GM12878 (cell line): ENCODE results near the gene ADAMTS6. TPM values are rescaled to one million over a fixed set of nuclear protein-coding genes. Genes with fewer than 3 reads are reported as not detected.

Experiments
- ATAC-seq: fragments of 200-7000 bp; cut with Tn5 transposase; 3 replicates; pipeline ENCODE4 v1.9.1; 2020; ENCODE audit warnings: mild to moderate bottlenecking, moderate library complexity
- BruUV-seq: library from RNA; stranded (reverse); fragments of 400-500 nt; replicated peaks from 2 replicates; lab custom pipeline; 2021; lab: Mats Ljungman, UMichigan
- CTCF ChIA-PET: fragments of 300-600 bp; sonication (Branson Sonifier 250); formaldehyde crosslinking; extraction: SDS; loops from one replicate; lab custom pipeline; 2021; ENCODE audit warnings: inconsistent platforms; lab: Yijun Ruan, JAX
- POLR2A ChIA-PET: fragments of 350-600 bp; formaldehyde crosslinking; extraction: SDS; loops from one replicate; lab custom pipeline; 2021; ENCODE audit warnings: inconsistent platforms; lab: Charles Lee
- RAD21 ChIA-PET: fragments of 300-600 bp; sonication (Branson Sonifier 250); formaldehyde crosslinking; loops from one replicate; lab custom pipeline; 2023; ENCODE audit warnings: antibody characterized with exemption; ENCODE audit not compliant: unreplicated experiment; lab: Charles Lee
- SMC1A ChIA-PET: fragments of 300-600 bp; sonication (Branson Sonifier 250); formaldehyde crosslinking; loops from one replicate; lab custom pipeline; 2023; ENCODE audit not compliant: unreplicated experiment, uncharacterized antibody; lab: Charles Lee
- DNase-seq: peaks from one replicate; pipeline ENCODE4 v3.0.0-alpha.2; 2011; ENCODE audit warnings: low read depth, low spot score
- FAIRE-seq: peaks from 3 replicates; lab custom pipeline; 2011; peaks lifted over from hg19 to GRCh38; lab: Jason Lieb, UNC
- H2AFZ ChIP-seq: 2 replicates; pipeline ENCODE4 v1.6.0; 2011; ENCODE audit warnings: low read depth, low read length, control low read depth; ENCODE audit not compliant: control insufficient read depth
- H3K27ac ChIP-seq: 2 replicates; pipeline ENCODE4 v1.5.1; 2011; ENCODE audit warnings: control low read depth; ENCODE audit not compliant: control insufficient read depth, insufficient read depth
- H3K27me3 ChIP-seq, 2 experiments: replicated peaks in 1 of 2; 2 replicates each; pipeline versions ENCODE4 v1.6.0 to v1.6.1; 2011; ENCODE audit warnings: low read length in 1 of 2; ENCODE audit not compliant: control insufficient read depth in 2 of 2, insufficient read depth in 2 of 2
- H3K36me3 ChIP-seq, 2 experiments: 2 replicates each; pipeline ENCODE4 v1.5.1; 2011; ENCODE audit warnings: low read length in 1 of 2; ENCODE audit not compliant: control insufficient read depth in 2 of 2, insufficient read depth in 2 of 2
- H3K4me1 ChIP-seq: 2 replicates; pipeline ENCODE4 v1.6.1; 2011; ENCODE audit warnings: mild to moderate bottlenecking, low read length, moderate library complexity, mixed read lengths; ENCODE audit not compliant: control insufficient read depth, insufficient read depth
- H3K4me2 ChIP-seq: 2 replicates; pipeline ENCODE4 v1.6.0; 2011; ENCODE audit warnings: control low read depth; ENCODE audit not compliant: control insufficient read depth, insufficient read depth
- H3K4me3 ChIP-seq: fragments of 200-600 bp; sonication (generic); 2 replicates; pipeline ENCODE4 v1.5.1; 2016
- H3K79me2 ChIP-seq: 2 replicates; pipeline ENCODE4 v1.6.0; 2011; ENCODE audit warnings: low read length; ENCODE audit not compliant: control insufficient read depth, insufficient read depth
- H3K9ac ChIP-seq: 2 replicates; pipeline ENCODE4 v1.8.0; 2011; ENCODE audit warnings: low read length, control low read depth, mixed read lengths; ENCODE audit not compliant: control insufficient read depth, insufficient read depth
- H3K9me3 ChIP-seq: replicated peaks from 3 replicates; pipeline ENCODE4 v1.5.1; 2011; ENCODE audit warnings: mild to moderate bottlenecking, low read length; ENCODE audit not compliant: control insufficient read depth, insufficient read depth
- H4K20me1 ChIP-seq: 2 replicates; pipeline ENCODE4 v1.6.0; 2011; ENCODE audit not compliant: control insufficient read depth, insufficient read depth
- CREB1 ChIP-seq: IDR thresholded peaks from 2 replicates; pipeline ENCODE4 v1.6.1; 2012; ENCODE audit warnings: low read depth, mild to moderate bottlenecking, inconsistent platforms
- EED ChIP-seq: sonication (generic); IDR thresholded peaks from 2 replicates; pipeline ENCODE4 v1.6.1; 2016; ENCODE audit warnings: antibody characterized with exemption, low read depth
- EZH2 ChIP-seq: IDR thresholded peaks from 2 replicates; pipeline ENCODE4 v1.6.1; 2012; ENCODE audit warnings: low read depth, mild to moderate bottlenecking, control low read depth, inconsistent platforms, low read length, borderline replicate concordance; ENCODE audit not compliant: control insufficient read depth
- HDAC6 ChIP-seq: fragments of 200-600 bp; sonication (generic); IDR thresholded peaks from one replicate; pipeline ENCODE4 v1.8.0; 2017; ENCODE audit warnings: antibody characterized with exemption; ENCODE audit not compliant: unreplicated experiment
- MEF2B ChIP-seq: fragments of 450-650 bp; IDR thresholded peaks from 2 replicates; pipeline ENCODE4 v1.6.1; 2018; ENCODE audit warnings: mild to moderate bottlenecking, moderate library complexity; ENCODE audit not compliant: partially characterized antibody, poor library complexity, severe bottlenecking
- NKRF ChIP-seq: fragments of 450-650 bp; conservative IDR thresholded peaks from 2 replicates; pipeline ENCODE4 v1.6.1; 2017; ENCODE audit warnings: mild to moderate bottlenecking, moderate library complexity
- NR2F1 ChIP-seq: fragments of 450-650 bp; conservative IDR thresholded peaks from 2 replicates; pipeline ENCODE4 v1.6.1; 2017; ENCODE audit warnings: mild to moderate bottlenecking
- PAX5 ChIP-seq: IDR thresholded peaks from 2 replicates; pipeline ENCODE4 v1.6.1; 2011; ENCODE audit warnings: low read depth, low read length, borderline replicate concordance
- POLR2A ChIP-seq: IDR thresholded peaks from 2 replicates; pipeline ENCODE4 v1.6.1; 2011; ENCODE audit warnings: low read depth, mild to moderate bottlenecking, low read length
- SPI1 ChIP-seq: IDR thresholded peaks from 2 replicates; pipeline ENCODE4 v1.6.1; 2011; ENCODE audit warnings: low read depth, mild to moderate bottlenecking, low read length, moderate library complexity, borderline replicate concordance; ENCODE audit not compliant: insufficient read depth
- SRF ChIP-seq, 2 experiments: IDR thresholded peaks; 2 replicates each; pipeline ENCODE4 v1.6.1; 2011; ENCODE audit warnings: low read depth in 2 of 2, low read length in 2 of 2, mild to moderate bottlenecking in 1 of 2, moderate library complexity in 1 of 2
- WGBS: methylation state at CpG from one replicate; pipeline ENCODE4 v1.1.6; 2016; ENCODE audit warnings: low lambda C conversion rate; ENCODE audit not compliant: insufficient replicate concordance, insufficient coverage; ENCODE audit errors: missing lambda C conversion rate; 5-methylcytosine and 5-hydroxymethylcytosine counted together
- in situ Hi-C: fragments of 300-500 bp; cut with MboI; formaldehyde crosslinking; loops from 9 replicates; pipeline ENCODE4 v1.14.3; 2018; ENCODE audit warnings: mixed read lengths
- intact Hi-C: fragments of 100-400 bp; cut with micrococcal nuclease; formaldehyde crosslinking; loops from one replicate; pipeline ENCODE4 v1.14.2; 2022; ENCODE audit not compliant: unreplicated experiment
- polyA plus RNA-seq, 11 experiments: library from polyadenylated mRNA; depleted of rRNA in 4 of 11; unstranded in 6 of 11; stranded (reverse) in 5 of 11; fragments of >200 nt; fragmentation: Nextera tagmentation in 4 of 11; fragmentation: Illumina TruSeq in 1 of 11; extraction: Ambion mirVana in 4 of 11; extraction: Trizol in 1 of 11; gene quantifications; 1 replicate in 1 of 11; 2 replicates in 10 of 11; pipeline versions ENCODE4 v1.2.1 to v1.2.3, GENCODE V29; 2011 to 2016; ENCODE audit warnings: inconsistent platforms in 2 of 11, missing spikeins in 2 of 11, low read depth in 1 of 11
- total RNA-seq, 4 experiments: library from RNA; depleted of rRNA in 3 of 4; stranded (reverse); fragments of >200 nt in 3 of 4; fragmentation: Illumina TruSeq in 1 of 4; extraction: Trizol in 1 of 4; gene quantifications; 2 replicates each; pipeline versions ENCODE4 v1.2.1 to v1.2.3, GENCODE V29; 2013 to 2021
- TF ChIP-seq, protein P1 (sequence below): IDR thresholded peaks from 2 replicates; pipeline ENCODE4 v1.6.1; 2011; ENCODE audit warnings: mild to moderate bottlenecking, low read depth, low read length, moderate library complexity; ENCODE audit not compliant: insufficient replicate concordance
- TF ChIP-seq, protein P2 (sequence below): IDR thresholded peaks from 2 replicates; pipeline ENCODE4 v1.6.1; 2012; ENCODE audit warnings: low read depth, low read length, improper control_type of control experiment
- TF ChIP-seq, protein P3 (sequence below): IDR thresholded peaks from 2 replicates; pipeline ENCODE4 v1.6.1; 2011; ENCODE audit warnings: low read depth, mild to moderate bottlenecking, low read length, moderate library complexity, borderline replicate concordance; ENCODE audit errors: extremely low read depth
- TF ChIP-seq, protein P4 (sequence below): fragments of 450-650 bp; IDR thresholded peaks from 2 replicates; pipeline ENCODE4 v1.6.1; 2017; ENCODE audit warnings: antibody characterized with exemption, mild to moderate bottlenecking, moderate library complexity

The ADAMTS6 gene
- total and polyA plus RNA-seq, 10 of the 15 experiments (the other 5 are each of a cell fraction or from before 2014, with no cell fraction given) = 1.1 to 12.3 (median 6.5) TPM

GRCh38 chr5:65481635-65482295, at the start of gene ADAMTS6 (continued):
- TF ChIP-seq, protein P1, sequence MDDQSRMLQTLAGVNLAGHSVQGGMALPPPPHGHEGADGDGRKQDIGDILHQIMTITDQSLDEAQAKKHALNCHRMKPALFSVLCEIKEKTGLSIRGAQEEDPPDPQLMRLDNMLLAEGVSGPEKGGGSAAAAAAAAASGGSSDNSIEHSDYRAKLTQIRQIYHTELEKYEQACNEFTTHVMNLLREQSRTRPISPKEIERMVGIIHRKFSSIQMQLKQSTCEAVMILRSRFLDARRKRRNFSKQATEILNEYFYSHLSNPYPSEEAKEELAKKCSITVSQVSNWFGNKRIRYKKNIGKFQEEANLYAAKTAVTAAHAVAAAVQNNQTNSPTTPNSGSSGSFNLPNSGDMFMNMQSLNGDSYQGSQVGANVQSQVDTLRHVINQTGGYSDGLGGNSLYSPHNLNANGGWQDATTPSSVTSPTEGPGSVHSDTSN = no peak
- TF ChIP-seq MEF2B (peak; percentile 19), EED (0 out of 2 replicates have a peak, but pooled peaks have one; percentile 22), SPI1 (no peak), PAX5 (no peak), CREB1 (peak; percentile 88), POLR2A (peak; percentile 59)
- TF ChIP-seq, protein P2, sequence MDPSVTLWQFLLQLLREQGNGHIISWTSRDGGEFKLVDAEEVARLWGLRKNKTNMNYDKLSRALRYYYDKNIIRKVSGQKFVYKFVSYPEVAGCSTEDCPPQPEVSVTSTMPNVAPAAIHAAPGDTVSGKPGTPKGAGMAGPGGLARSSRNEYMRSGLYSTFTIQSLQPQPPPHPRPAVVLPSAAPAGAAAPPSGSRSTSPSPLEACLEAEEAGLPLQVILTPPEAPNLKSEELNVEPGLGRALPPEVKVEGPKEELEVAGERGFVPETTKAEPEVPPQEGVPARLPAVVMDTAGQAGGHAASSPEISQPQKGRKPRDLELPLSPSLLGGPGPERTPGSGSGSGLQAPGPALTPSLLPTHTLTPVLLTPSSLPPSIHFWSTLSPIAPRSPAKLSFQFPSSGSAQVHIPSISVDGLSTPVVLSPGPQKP = 0 out of 2 replicates have a peak, but pooled peaks have one; percentile 14
- TF ChIP-seq, protein P3, sequence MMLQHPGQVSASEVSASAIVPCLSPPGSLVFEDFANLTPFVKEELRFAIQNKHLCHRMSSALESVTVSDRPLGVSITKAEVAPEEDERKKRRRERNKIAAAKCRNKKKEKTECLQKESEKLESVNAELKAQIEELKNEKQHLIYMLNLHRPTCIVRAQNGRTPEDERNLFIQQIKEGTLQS = 0 out of 2 replicates have a peak, but pooled peaks have one; percentile 49

DNA sequence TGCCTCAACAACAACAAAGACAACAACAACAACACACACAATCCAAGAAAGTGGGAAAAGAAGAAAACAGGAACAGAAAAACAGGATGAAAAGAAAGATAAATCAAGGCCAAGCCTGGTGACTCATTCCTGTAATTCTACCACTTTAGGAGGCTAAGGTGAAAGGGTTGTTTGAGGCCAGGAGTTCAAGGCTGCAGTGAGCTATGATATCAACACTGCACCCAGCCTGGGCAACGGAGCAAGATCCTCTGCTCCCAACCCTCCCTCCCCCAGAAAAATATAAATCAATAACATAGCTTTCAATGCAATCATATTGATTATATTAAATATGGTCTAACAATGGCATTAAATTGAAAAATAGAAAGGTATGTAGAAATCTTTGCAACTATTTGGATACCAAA, 49.2 kb upstream of the ADAMTS6 start:
- no peaks in the 10 kb centered on the region for H3K27me3 ChIP-seq
- FAIRE-seq (peak; percentile 86), ATAC-seq (no peak), DNase-seq (no peak)
- H3K9me3 ChIP-seq = no peaks in the 10 kb centered on the region
- no peak overlapping the region for H3K4me3 ChIP-seq
- ChIA-PET POLR2A (interaction anchor here (0.6 kb wide), 1 partner anchor 1535 kb away, joined by 3 read pairs; no protein-coding TSS in a partner anchor), RAD21 (no interaction called here), CTCF (interaction anchor here (0.6 kb wide), 1 partner anchor 668 kb away, joined by 5 read pairs; no protein-coding TSS in a partner anchor), SMC1A (no interaction called here)
- no peak overlapping the region for H3K27ac ChIP-seq
- no peaks in the 10 kb centered on the region for H3K4me1 ChIP-seq
- 100% methylated on average over 1 of the region's 1 CpG for WGBS
- intact Hi-C loops = no loop called here
- no peak overlapping the region for H3K4me2 ChIP-seq
- BruUV-seq = no TSS peak
- no peaks in the 10 kb centered on the region for H3K79me2 ChIP-seq
- H4K20me1 ChIP-seq = no peaks in the 10 kb centered on the region
- H2AFZ ChIP-seq = no peak overlapping the region
- in situ Hi-C loops = no loop called here
- H3K36me3 ChIP-seq = no peaks in the 10 kb centered on the region; a peak in 1 of 4 replicates
- no peak overlapping the region for H3K9ac ChIP-seq
- TF ChIP-seq EED (no peak), HDAC6 (no peak), SRF (IDR thresholded peaks at IDR 0.05; ENCODE audit: low read depth in 2 of 2, low read length in 2 of 2) (no peak), NKRF (no peak), NR2F1 (no peak), EZH2 (no peak)
- TF ChIP-seq, protein P4, sequence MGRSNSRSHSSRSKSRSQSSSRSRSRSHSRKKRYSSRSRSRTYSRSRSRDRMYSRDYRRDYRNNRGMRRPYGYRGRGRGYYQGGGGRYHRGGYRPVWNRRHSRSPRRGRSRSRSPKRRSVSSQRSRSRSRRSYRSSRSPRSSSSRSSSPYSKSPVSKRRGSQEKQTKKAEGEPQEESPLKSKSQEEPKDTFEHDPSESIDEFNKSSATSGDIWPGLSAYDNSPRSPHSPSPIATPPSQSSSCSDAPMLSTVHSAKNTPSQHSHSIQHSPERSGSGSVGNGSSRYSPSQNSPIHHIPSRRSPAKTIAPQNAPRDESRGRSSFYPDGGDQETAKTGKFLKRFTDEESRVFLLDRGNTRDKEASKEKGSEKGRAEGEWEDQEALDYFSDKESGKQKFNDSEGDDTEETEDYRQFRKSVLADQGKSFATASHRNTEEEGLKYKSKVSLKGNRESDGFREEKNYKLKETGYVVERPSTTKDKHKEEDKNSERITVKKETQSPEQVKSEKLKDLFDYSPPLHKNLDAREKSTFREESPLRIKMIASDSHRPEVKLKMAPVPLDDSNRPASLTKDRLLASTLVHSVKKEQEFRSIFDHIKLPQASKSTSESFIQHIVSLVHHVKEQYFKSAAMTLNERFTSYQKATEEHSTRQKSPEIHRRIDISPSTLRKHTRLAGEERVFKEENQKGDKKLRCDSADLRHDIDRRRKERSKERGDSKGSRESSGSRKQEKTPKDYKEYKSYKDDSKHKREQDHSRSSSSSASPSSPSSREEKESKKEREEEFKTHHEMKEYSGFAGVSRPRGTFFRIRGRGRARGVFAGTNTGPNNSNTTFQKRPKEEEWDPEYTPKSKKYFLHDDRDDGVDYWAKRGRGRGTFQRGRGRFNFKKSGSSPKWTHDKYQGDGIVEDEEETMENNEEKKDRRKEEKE = no peak
